ENCODE data around the gene CTNNA3. TPM values are rescaled to one million over a fixed set of nuclear protein-coding genes. Genes with fewer than 3 reads are reported as not detected.
A peak's percentile ranks its signal among the peaks of the same experiment; 100 is the strongest.

The CTNNA3 gene
- total RNA-seq, 1 experiment from 2014 or later, result not detected

GRCh38 chr10:67075491-67075971 is 620.5 kb downstream of the CTNNA3 start:
- Histone ChIP-seq H3K9ac (ENCODE audit: low read length) (no peak overlapping the region), H2AFZ (ENCODE audit: low read length) (no peak overlapping the region), H4K20me1 (ENCODE audit: insufficient read depth, low read depth, low read length) (no peaks in the 10 kb centered on the region), H3K9me2 (replicated peaks; ENCODE audit: insufficient read depth, low read length) (no peaks in the 10 kb centered on the region), H3K27ac (ENCODE audit: low read length) (no peak overlapping the region), H3K9me3 (ENCODE audit: low read length) (no peaks in the 10 kb centered on the region), H3K4me3 (ENCODE audit: low read length) (no peak overlapping the region), H3K4me1 (ENCODE audit: low read length) (no peaks in the 10 kb centered on the region), H3K36me3 (ENCODE audit: insufficient read depth, low read length) (no peaks in the 10 kb centered on the region), H3K79me2 (ENCODE audit: low read length) (no peaks in the 10 kb centered on the region), H3K27me3 (ENCODE audit: low read length) (no peaks in the 10 kb centered on the region), H3K4me2 (ENCODE audit: low read depth, low read length, poor library complexity, severe bottlenecking) (no peak overlapping the region)
- no peak for DNase-seq

- Histone ChIP-seq H3K9me2 (replicated peaks; ENCODE audit: insufficient read depth, low read length) (no peaks in the 10 kb centered on the region), H3K79me2 (ENCODE audit: low read length) (no peaks in the 10 kb centered on the region), H3K4me2 (ENCODE audit: low read depth, low read length, poor library complexity, severe bottlenecking) (no peak overlapping the region), H4K20me1 (ENCODE audit: insufficient read depth, low read depth, low read length) (no peaks in the 10 kb centered on the region), H3K4me3 (ENCODE audit: low read length) (no peak overlapping the region), H3K4me1 (ENCODE audit: low read length) (no peaks in the 10 kb centered on the region), H2AFZ (ENCODE audit: low read length) (no peak overlapping the region), H3K9ac (ENCODE audit: low read length) (no peak overlapping the region), H3K27me3 (ENCODE audit: low read length) (no peaks in the 10 kb centered on the region), H3K27ac (ENCODE audit: low read length) (no peak overlapping the region), H3K36me3 (ENCODE audit: insufficient read depth, low read length) (no peaks in the 10 kb centered on the region), H3K9me3 (ENCODE audit: low read length) (no peaks in the 10 kb centered on the region)
- DNase-seq, result no peak
Observed at GRCh38 chr10:67072654-67073053, 623.3 kb downstream of the CTNNA3 start.

- Histone ChIP-seq H3K9me3 (ENCODE audit: low read length) (no peaks in the 10 kb centered on the region), H3K79me2 (ENCODE audit: low read length) (no peaks in the 10 kb centered on the region), H3K4me3 (ENCODE audit: low read length) (no peak overlapping the region), H3K36me3 (ENCODE audit: insufficient read depth, low read length) (no peaks in the 10 kb centered on the region), H4K20me1 (ENCODE audit: insufficient read depth, low read depth, low read length) (no peaks in the 10 kb centered on the region), H3K4me1 (ENCODE audit: low read length) (no peaks in the 10 kb centered on the region), H2AFZ (ENCODE audit: low read length) (no peak overlapping the region), H3K9ac (ENCODE audit: low read length) (no peak overlapping the region), H3K4me2 (ENCODE audit: low read depth, low read length, poor library complexity, severe bottlenecking) (no peak overlapping the region), H3K27ac (ENCODE audit: low read length) (no peak overlapping the region), H3K27me3 (ENCODE audit: low read length) (no peaks in the 10 kb centered on the region), H3K9me2 (replicated peaks; ENCODE audit: insufficient read depth, low read length) (no peaks in the 10 kb centered on the region)
- DNase-seq, result no peak
Observed at GRCh38 chr10:67050415-67050814, 645.6 kb downstream of the CTNNA3 start.

- H3K36me3 ChIP-seq (ENCODE audit: insufficient read depth, low read length), result no peaks in the 10 kb centered on the region
- no peak overlapping the region for H3K27ac ChIP-seq (ENCODE audit: low read length)
- H3K9me2 ChIP-seq (replicated peaks; ENCODE audit: insufficient read depth, low read length), result no peaks in the 10 kb centered on the region
- no peaks in the 10 kb centered on the region for H3K9me3 ChIP-seq (ENCODE audit: low read length)
- H3K79me2 ChIP-seq (ENCODE audit: low read length), result no peaks in the 10 kb centered on the region
- H3K27me3 ChIP-seq (ENCODE audit: low read length), result no peaks in the 10 kb centered on the region
- no peak overlapping the region for H3K4me3 ChIP-seq (ENCODE audit: low read length)
- no peak overlapping the region for H3K4me2 ChIP-seq (ENCODE audit: low read depth, low read length, poor library complexity, severe bottlenecking)
- DNase-seq, result no peak
- H3K4me1 ChIP-seq (ENCODE audit: low read length), result no peaks in the 10 kb centered on the region
- no peaks in the 10 kb centered on the region for H4K20me1 ChIP-seq (ENCODE audit: insufficient read depth, low read depth, low read length)
- no peak overlapping the region for H2AFZ ChIP-seq (ENCODE audit: low read length)
- H3K9ac ChIP-seq (ENCODE audit: low read length), result no peak overlapping the region
Observed at GRCh38 chr10:67049988-67050387, 646.0 kb downstream of the CTNNA3 start.

- Histone ChIP-seq H3K36me3 (ENCODE audit: insufficient read depth, low read length) (no peaks in the 10 kb centered on the region), H3K4me1 (ENCODE audit: low read length) (no peaks in the 10 kb centered on the region), H3K27ac (ENCODE audit: low read length) (no peak overlapping the region), H3K4me3 (ENCODE audit: low read length) (no peak overlapping the region), H3K27me3 (ENCODE audit: low read length) (no peaks in the 10 kb centered on the region), H3K9me3 (ENCODE audit: low read length) (no peaks in the 10 kb centered on the region), H2AFZ (ENCODE audit: low read length) (no peak overlapping the region), H3K4me2 (ENCODE audit: low read depth, low read length, poor library complexity, severe bottlenecking) (no peak overlapping the region), H4K20me1 (ENCODE audit: insufficient read depth, low read depth, low read length) (no peaks in the 10 kb centered on the region), H3K9ac (ENCODE audit: low read length) (no peak overlapping the region), H3K79me2 (ENCODE audit: low read length) (no peaks in the 10 kb centered on the region), H3K9me2 (replicated peaks; ENCODE audit: insufficient read depth, low read length) (no peaks in the 10 kb centered on the region)
- no peak for DNase-seq
Observed at GRCh38 chr10:67046507-67046906, 649.5 kb downstream of the CTNNA3 start.

- Histone ChIP-seq H3K4me2 (ENCODE audit: low read depth, low read length, poor library complexity, severe bottlenecking) (no peak overlapping the region), H3K36me3 (ENCODE audit: insufficient read depth, low read length) (no peaks in the 10 kb centered on the region), H3K9me3 (ENCODE audit: low read length) (no peaks in the 10 kb centered on the region), H4K20me1 (ENCODE audit: insufficient read depth, low read depth, low read length) (no peaks in the 10 kb centered on the region), H3K9me2 (replicated peaks; ENCODE audit: insufficient read depth, low read length) (no peaks in the 10 kb centered on the region), H2AFZ (ENCODE audit: low read length) (no peak overlapping the region), H3K4me3 (ENCODE audit: low read length) (no peak overlapping the region), H3K9ac (ENCODE audit: low read length) (no peak overlapping the region), H3K4me1 (ENCODE audit: low read length) (no peaks in the 10 kb centered on the region), H3K79me2 (ENCODE audit: low read length) (no peaks in the 10 kb centered on the region), H3K27ac (ENCODE audit: low read length) (no peak overlapping the region), H3K27me3 (ENCODE audit: low read length) (no peaks in the 10 kb centered on the region)
- no peak for DNase-seq
Observed at GRCh38 chr10:67045404-67045803, 650.6 kb downstream of the CTNNA3 start.

GRCh38 chr10:67043041-67043440 is 653.0 kb downstream of the CTNNA3 start:
- no peaks in the 10 kb centered on the region for H3K9me3 ChIP-seq (ENCODE audit: low read length)
- no peaks in the 10 kb centered on the region for H3K4me1 ChIP-seq (ENCODE audit: low read length)
- no peaks in the 10 kb centered on the region for H3K36me3 ChIP-seq (ENCODE audit: insufficient read depth, low read length)
- no peaks in the 10 kb centered on the region for H3K9me2 ChIP-seq (replicated peaks; ENCODE audit: insufficient read depth, low read length)
- no peak for DNase-seq
- H3K4me3 ChIP-seq (ENCODE audit: low read length), result no peak overlapping the region
- H4K20me1 ChIP-seq (ENCODE audit: insufficient read depth, low read depth, low read length), result no peaks in the 10 kb centered on the region
- no peak overlapping the region for H3K9ac ChIP-seq (ENCODE audit: low read length)
- H3K79me2 ChIP-seq (ENCODE audit: low read length), result no peaks in the 10 kb centered on the region
- no peaks in the 10 kb centered on the region for H3K27me3 ChIP-seq (ENCODE audit: low read length)
- H3K4me2 ChIP-seq (ENCODE audit: low read depth, low read length, poor library complexity, severe bottlenecking), result no peak overlapping the region
- H3K27ac ChIP-seq (ENCODE audit: low read length), result no peak overlapping the region
- no peak overlapping the region for H2AFZ ChIP-seq (ENCODE audit: low read length)

GRCh38 chr10:67036808-67037207 is 659.2 kb downstream of the CTNNA3 start:
- H4K20me1 ChIP-seq (ENCODE audit: insufficient read depth, low read depth, low read length), result no peaks in the 10 kb centered on the region

GRCh38 chr10:67033878-67034277 is 662.1 kb downstream of the CTNNA3 start:
- Histone ChIP-seq H3K9me2 (replicated peaks; ENCODE audit: insufficient read depth, low read length) (no peaks in the 10 kb centered on the region), H3K4me3 (ENCODE audit: low read length) (no peak overlapping the region), H3K27me3 (ENCODE audit: low read length) (no peaks in the 10 kb centered on the region), H3K4me1 (ENCODE audit: low read length) (no peaks in the 10 kb centered on the region), H3K79me2 (ENCODE audit: low read length) (no peaks in the 10 kb centered on the region), H3K9me3 (ENCODE audit: low read length) (no peaks in the 10 kb centered on the region), H2AFZ (ENCODE audit: low read length) (no peak overlapping the region), H4K20me1 (ENCODE audit: insufficient read depth, low read depth, low read length) (no peaks in the 10 kb centered on the region), H3K9ac (ENCODE audit: low read length) (no peak overlapping the region), H3K4me2 (ENCODE audit: low read depth, low read length, poor library complexity, severe bottlenecking) (no peak overlapping the region), H3K27ac (ENCODE audit: low read length) (no peak overlapping the region), H3K36me3 (ENCODE audit: insufficient read depth, low read length) (no peaks in the 10 kb centered on the region)
- DNase-seq, result no peak

More at GRCh38 chr10:67036808-67037207, 659.2 kb downstream of the CTNNA3 start:
- no peaks in the 10 kb centered on the region for H3K9me2 ChIP-seq (replicated peaks; ENCODE audit: insufficient read depth, low read length)
- no peaks in the 10 kb centered on the region for H3K9me3 ChIP-seq (ENCODE audit: low read length)
- no peak overlapping the region for H3K27ac ChIP-seq (ENCODE audit: low read length)
- H3K9ac ChIP-seq (ENCODE audit: low read length), result no peak overlapping the region
- H3K27me3 ChIP-seq (ENCODE audit: low read length), result no peaks in the 10 kb centered on the region
- H3K4me1 ChIP-seq (ENCODE audit: low read length), result no peaks in the 10 kb centered on the region
- DNase-seq, result peak; percentile 45
- no peaks in the 10 kb centered on the region for H3K79me2 ChIP-seq (ENCODE audit: low read length)
- no peak overlapping the region for H3K4me2 ChIP-seq (ENCODE audit: low read depth, low read length, poor library complexity, severe bottlenecking)
- no peaks in the 10 kb centered on the region for H3K36me3 ChIP-seq (ENCODE audit: insufficient read depth, low read length)
- no peak overlapping the region for H2AFZ ChIP-seq (ENCODE audit: low read length)
- no peak overlapping the region for H3K4me3 ChIP-seq (ENCODE audit: low read length)

All from Karpas-422 (cell line).